ENCODE measurements around the gene TINAG.

Gene TINAG, protein sequence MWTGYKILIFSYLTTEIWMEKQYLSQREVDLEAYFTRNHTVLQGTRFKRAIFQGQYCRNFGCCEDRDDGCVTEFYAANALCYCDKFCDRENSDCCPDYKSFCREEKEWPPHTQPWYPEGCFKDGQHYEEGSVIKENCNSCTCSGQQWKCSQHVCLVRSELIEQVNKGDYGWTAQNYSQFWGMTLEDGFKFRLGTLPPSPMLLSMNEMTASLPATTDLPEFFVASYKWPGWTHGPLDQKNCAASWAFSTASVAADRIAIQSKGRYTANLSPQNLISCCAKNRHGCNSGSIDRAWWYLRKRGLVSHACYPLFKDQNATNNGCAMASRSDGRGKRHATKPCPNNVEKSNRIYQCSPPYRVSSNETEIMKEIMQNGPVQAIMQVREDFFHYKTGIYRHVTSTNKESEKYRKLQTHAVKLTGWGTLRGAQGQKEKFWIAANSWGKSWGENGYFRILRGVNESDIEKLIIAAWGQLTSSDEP

GRCh38 chr6:54308289-54308985, at the start of gene TINAG:
Gene TINAG, plus strand, starts transcription at chr6:54308441. Its CDS starts 110 bp downstream, at chr6:54308551.
- no peak for DNase-seq (ENCODE audit: low read depth)
- no peak within 1 kb of the TSS for H3K4me3 ChIP-seq (ENCODE audit: low read depth, low read length)

DNA sequence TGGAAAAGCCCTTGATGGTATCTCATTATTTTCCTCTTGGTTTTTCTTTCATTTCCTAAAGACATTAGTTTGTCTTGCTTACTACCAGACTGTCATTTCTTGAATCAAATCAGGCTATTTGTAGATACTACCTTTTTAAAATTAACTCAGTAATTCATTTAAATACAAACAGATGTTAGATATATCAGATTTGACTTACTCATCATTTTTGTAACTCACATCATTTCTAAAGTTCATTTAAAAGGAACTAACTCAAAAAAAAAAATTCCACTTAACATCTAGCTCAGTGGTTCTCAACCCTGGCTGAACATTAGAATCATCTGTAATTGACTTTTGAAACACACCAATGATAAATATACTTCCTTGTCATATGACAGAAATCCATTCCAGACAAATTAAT, 48.2 kb upstream of the TINAG start:
- no peak for DNase-seq (ENCODE audit: low read depth)

DNA sequence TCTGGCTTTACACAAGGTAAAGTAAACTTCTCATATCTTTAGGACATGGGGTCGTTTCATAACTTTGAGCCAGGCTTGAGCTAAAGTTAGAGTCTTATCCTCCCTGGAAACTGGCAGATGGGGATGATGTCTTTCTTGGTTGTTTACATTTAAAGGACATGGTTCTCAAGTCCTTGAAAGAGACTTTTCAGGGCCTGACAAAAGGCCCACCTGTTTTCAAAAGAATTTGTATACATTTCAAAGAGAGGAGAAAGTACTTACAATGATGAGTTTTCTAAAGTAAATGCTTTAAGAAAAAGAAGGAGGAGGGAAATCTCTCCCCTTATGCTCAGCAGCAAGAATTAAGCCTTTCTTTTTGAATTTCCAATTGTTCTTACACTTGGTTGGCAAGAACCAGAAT, 45.7 kb upstream of the TINAG start:
- H3K4me3 ChIP-seq (ENCODE audit: low read depth, low read length), result no peak overlapping the region
- no peak for DNase-seq (ENCODE audit: low read depth)

More for the DNA sequence above, 48.2 kb upstream of the TINAG start:
- H3K4me3 ChIP-seq (ENCODE audit: low read depth, low read length), result no peak overlapping the region

DNA sequence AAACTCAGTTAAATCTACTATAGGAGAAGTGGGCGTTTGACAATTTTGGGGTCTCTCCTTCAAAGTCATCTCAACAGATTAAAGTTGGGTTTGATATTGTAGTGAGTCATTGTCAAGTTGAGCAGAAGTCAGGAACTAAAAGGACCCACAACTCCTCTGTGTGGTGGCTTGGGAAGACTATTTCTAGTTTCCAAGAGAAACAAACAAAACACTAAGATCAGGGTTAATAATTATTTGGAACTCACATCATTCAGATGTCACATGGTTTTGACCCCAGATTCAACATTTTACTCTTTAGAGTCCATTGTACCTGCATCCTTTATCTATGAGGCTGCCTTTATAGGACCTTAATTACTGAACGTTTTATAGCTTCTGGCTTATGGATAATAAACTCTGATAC, 45.3 kb upstream of the TINAG start:
- no peak for DNase-seq (ENCODE audit: low read depth)

GRCh38 chr6:54264581-54265272, 43.5 kb upstream of the TINAG start:
- DNase-seq (ENCODE audit: low read depth), result peak; percentile 13
- no peak overlapping the region for H3K4me3 ChIP-seq (ENCODE audit: low read depth, low read length)

More for the DNA sequence above, 45.3 kb upstream of the TINAG start:
- H3K4me3 ChIP-seq (ENCODE audit: low read depth, low read length), result no peak overlapping the region

GRCh38 chr6:54266400-54266923, 41.8 kb upstream of the TINAG start:
- no peak for DNase-seq (ENCODE audit: low read depth)
- no peak overlapping the region for H3K4me3 ChIP-seq (ENCODE audit: low read depth, low read length)

DNA sequence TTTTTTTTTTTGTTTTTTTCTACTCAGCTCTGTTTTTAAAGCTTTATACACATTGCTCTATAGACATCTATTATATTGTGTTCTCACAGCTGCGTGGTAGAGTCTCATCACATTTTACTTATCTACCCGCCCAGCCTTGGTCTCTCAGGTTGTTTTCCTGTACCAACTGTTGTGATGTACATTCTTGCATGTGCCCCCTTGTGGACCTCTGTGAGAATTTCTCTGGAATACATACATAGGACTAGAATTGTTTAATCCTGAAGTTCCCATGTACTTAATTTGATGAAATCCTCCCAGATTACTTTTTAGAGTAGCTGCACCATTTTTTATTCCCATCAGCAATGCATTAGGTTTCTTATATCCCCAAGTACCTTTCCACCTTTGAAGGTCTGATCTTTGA, 40.4 kb upstream of the TINAG start:
- no peak for DNase-seq (ENCODE audit: low read depth)
- no peak overlapping the region for H3K4me3 ChIP-seq (ENCODE audit: low read depth, low read length)

GRCh38 chr6:54273214-54273820, 34.9 kb upstream of the TINAG start:
- DNase-seq (ENCODE audit: low read depth), result no peak
- H3K4me3 ChIP-seq (ENCODE audit: low read depth, low read length), result no peak overlapping the region

- H3K4me3 ChIP-seq (ENCODE audit: low read depth, low read length), result no peak overlapping the region
These were observed 33.9 kb upstream of the TINAG start for GRCh38 chr6:54274383-54274782.

GRCh38 chr6:54282186-54282585, 26.1 kb upstream of the TINAG start:
- no peak overlapping the region for H3K4me3 ChIP-seq (ENCODE audit: low read depth, low read length)
- DNase-seq (ENCODE audit: low read depth), result peak; percentile 82

More at GRCh38 chr6:54274383-54274782, 33.9 kb upstream of the TINAG start:
- DNase-seq (ENCODE audit: low read depth), result no peak

DNA sequence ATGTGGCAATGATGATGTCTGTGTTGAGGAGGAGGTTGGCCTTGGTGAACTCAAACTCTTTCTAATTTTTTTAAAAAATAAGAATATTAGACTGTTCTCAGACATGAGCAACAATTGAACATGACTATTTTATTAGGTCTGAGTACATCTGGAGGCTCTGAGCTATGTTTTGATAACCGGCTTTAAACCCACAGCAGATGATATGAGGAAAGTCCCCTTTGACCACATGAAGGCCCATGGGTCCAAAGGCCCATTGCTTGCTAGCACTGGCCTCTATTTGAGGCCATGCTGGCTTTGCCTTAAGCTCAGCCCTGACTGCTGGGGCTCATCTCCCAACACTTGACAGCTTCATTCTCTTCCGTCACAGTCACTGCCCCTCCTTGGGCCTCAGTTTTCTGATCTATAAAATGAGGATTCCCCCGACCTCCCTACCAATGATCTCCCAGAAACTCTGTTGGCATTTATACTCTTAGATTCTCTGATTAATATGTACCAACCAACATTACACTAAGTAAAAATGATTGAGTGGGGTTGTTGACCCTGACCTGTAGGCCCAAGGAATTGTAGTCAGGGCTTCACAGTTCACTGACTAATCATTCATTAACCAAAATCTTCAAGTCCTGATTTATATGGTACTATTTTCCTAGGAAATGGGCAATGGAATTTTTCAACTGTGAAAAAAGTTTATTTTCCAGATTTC, 23.9 kb upstream of the TINAG start:
- no peak overlapping the region for H3K4me3 ChIP-seq (ENCODE audit: low read depth, low read length)

DNA sequence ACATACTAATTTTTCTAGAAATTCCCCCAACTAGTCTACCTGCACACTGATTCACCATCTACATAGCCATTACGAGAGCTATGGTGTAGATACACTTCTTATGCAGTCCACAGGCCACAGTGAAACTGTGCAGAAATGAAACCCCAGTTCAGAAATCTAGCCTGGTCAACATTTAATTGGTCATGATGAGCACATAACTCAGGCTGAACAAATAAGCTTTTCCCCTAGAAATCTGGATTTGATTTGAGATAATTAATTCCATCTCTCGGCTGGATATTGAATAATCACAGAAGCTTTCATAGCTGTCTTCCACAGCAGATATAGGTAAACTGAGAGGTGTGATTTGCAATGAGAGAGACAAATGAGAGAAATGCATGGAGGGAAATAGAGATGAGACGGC, 22.6 kb upstream of the TINAG start:
- H3K4me3 ChIP-seq (ENCODE audit: low read depth, low read length), result no peak overlapping the region
- no peak for DNase-seq (ENCODE audit: low read depth)

More for the DNA sequence above, 23.9 kb upstream of the TINAG start:
- DNase-seq (ENCODE audit: low read depth), result no peak

GRCh38 chr6:54286141-54286540, 22.1 kb upstream of the TINAG start:
- no peak for DNase-seq (ENCODE audit: low read depth)
- no peak overlapping the region for H3K4me3 ChIP-seq (ENCODE audit: low read depth, low read length)

DNA sequence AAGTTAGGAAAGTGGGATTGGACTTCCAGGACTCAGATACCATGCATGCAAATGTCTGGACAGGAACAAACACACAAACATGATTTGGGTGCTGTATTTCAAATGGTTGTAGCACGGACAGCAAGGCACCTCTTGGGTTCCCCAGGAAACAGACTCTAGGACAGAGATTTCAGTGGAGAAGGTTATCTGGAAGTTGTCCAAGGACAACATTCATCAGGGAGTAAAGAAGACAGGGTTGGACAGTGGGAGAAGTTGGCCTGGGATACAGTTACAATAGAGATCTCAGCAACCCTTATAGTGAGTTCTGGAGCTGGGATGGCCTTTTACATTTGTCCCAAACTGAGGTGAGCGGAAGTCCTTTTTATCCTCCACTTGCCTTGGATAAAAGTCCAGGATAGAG, 19.8 kb upstream of the TINAG start:
- no peak overlapping the region for H3K4me3 ChIP-seq (ENCODE audit: low read depth, low read length)
- DNase-seq (ENCODE audit: low read depth), result no peak

GRCh38 chr6:54289426-54289825, 18.8 kb upstream of the TINAG start:
- DNase-seq (ENCODE audit: low read depth), result no peak
- H3K4me3 ChIP-seq (ENCODE audit: low read depth, low read length), result no peak overlapping the region

GRCh38 chr6:54291146-54291545, 17.1 kb upstream of the TINAG start:
- peak; percentile 45 for DNase-seq (ENCODE audit: low read depth)
- no peak overlapping the region for H3K4me3 ChIP-seq (ENCODE audit: low read depth, low read length)

- no peak for DNase-seq (ENCODE audit: low read depth)
- no peak overlapping the region for H3K4me3 ChIP-seq (ENCODE audit: low read depth, low read length)
These were observed 16.5 kb upstream of the TINAG start for GRCh38 chr6:54291738-54292137.

GRCh38 chr6:54294965-54295532, 13.2 kb upstream of the TINAG start:
- DNase-seq (ENCODE audit: low read depth), result no peak
- no peak overlapping the region for H3K4me3 ChIP-seq (ENCODE audit: low read depth, low read length)
